ENCODE data around the gene SLC25A43. TPM values are rescaled to one million over a fixed set of nuclear protein-coding genes. Genes with fewer than 3 reads are reported as not detected.

SLC25A43 gene
- total and polyA plus RNA-seq, 2 of the 4 experiments (the other 2 are of a cell fraction), result 12.3 to 12.5 TPM

DNA sequence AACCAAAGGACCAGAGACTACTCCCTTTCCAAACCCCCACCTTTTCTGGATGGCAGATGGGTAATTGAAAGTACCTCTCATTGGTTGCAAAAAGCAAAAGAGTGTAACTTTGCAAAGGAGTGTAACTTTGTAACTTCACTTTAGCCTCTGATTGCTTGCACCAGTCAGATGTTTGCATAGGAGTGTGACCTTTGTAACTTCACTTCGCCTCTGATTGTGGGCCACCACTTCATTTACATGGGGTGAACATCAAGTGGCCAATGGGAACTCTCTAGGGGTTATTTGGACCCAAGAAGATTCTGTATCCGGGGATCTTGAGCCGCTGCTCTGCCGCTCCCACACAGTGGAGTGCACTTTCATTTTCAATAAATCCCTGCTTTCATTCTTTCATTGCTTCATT, 9.9 kb upstream of the SLC25A43 start:
- Histone ChIP-seq H4K20me1 (ENCODE audit: insufficient read depth, low read length) (no peaks in the 10 kb centered on the region), H3K14ac (replicated peaks; ENCODE audit: low read depth, low read length) (no peak overlapping the region), H3K9me3 (ENCODE audit: control insufficient read depth, insufficient read depth, low read length) (no peaks in the 10 kb centered on the region), H3K23ac (ENCODE audit: low read depth, low read length) (no peak overlapping the region), H3K56ac (ENCODE audit: extremely low read depth, insufficient read depth, low read length) (no peak overlapping the region), H3K79me1 (ENCODE audit: low read depth in 1 of 2, low read length in 2 of 2) (no peaks in the 10 kb centered on the region), H2BK120ac (ENCODE audit: low read depth, low read length) (no peak overlapping the region), H2BK15ac (ENCODE audit: low read depth, low read length) (no peak overlapping the region), H3K4ac (ENCODE audit: low read depth, low read length) (no peak overlapping the region), H3K27ac (ENCODE audit: insufficient read depth, low read length) (no peak overlapping the region), H3K36me3 (ENCODE audit: control insufficient read depth, insufficient read depth, low read length) (no peaks in the 10 kb centered on the region), H3K9me1 (ENCODE audit: insufficient read depth, low read length) (no peaks in the 10 kb centered on the region), H3K18ac (ENCODE audit: low read depth, low read length) (no peak overlapping the region), H3K4me1 (ENCODE audit: control insufficient read depth, insufficient read depth, low read length) (no peaks in the 10 kb centered on the region), H4K91ac (ENCODE audit: insufficient read depth, low read depth, low read length) (no peak overlapping the region), H2AFZ (replicated peaks; ENCODE audit: low read length, poor library complexity) (no peak overlapping the region), H3K27me3 (ENCODE audit: control insufficient read depth, insufficient read depth, low read length) (no peaks in the 10 kb centered on the region; the same call in 1 of the 2 replicates), H2AK5ac (ENCODE audit: low read depth, low read length) (no peak overlapping the region), H2BK20ac (ENCODE audit: low read depth, low read length) (no peak overlapping the region), H3K4me3 (ENCODE audit: insufficient read depth, low read depth, low read length) (no peak overlapping the region), H3K9ac (ENCODE audit: low read depth, low read length) (no peak overlapping the region), H2BK5ac (ENCODE audit: low read depth, low read length, poor library complexity, severe bottlenecking) (no peak overlapping the region), H4K8ac (ENCODE audit: low read depth in 2 of 2, low read length in 2 of 2) (no peak overlapping the region), H2AK9ac (replicated peaks; ENCODE audit: low read depth, low read length, poor library complexity) (no peak overlapping the region), H4K5ac (ENCODE audit: low read depth, low read length) (no peak overlapping the region), H3K4me2 (ENCODE audit: low read depth, low read length) (no peak overlapping the region)
- ChIA-PET CTCF (interaction anchor here (0.9 kb wide), 1 partner anchor 19 kb away, joined by 4 read pairs; no protein-coding TSS in a partner anchor), POLR2A (ENCODE audit: unreplicated experiment) (interaction anchor here (0.5 kb wide), 1 partner anchor 332 kb away, joined by 14 read pairs; no protein-coding TSS in a partner anchor)
- DNase-seq, result no peak
- no peak for ATAC-seq (ENCODE audit: low read depth)
- no TSS peak for BruUV-seq (replicated peaks)
- TF ChIP-seq FOS (IDR thresholded peaks at IDR 0.05; ENCODE audit: low read depth, low read length) (no peak), MXI1 (IDR thresholded peaks at IDR 0.05; ENCODE audit: borderline replicate concordance, low read depth, low read length) (no peak), CHD1 (IDR thresholded peaks at IDR 0.05; ENCODE audit: low read depth, low read length) (no peak), MAZ (IDR thresholded peaks at IDR 0.05; ENCODE audit: borderline replicate concordance, low read depth, low read length) (no peak), NFE2L2 (IDR thresholded peaks at IDR 0.05; ENCODE audit: low read depth, low read length) (no peak), RAD21 (IDR thresholded peaks at IDR 0.05; ENCODE audit: low read length) (no peak), RFX5 (IDR thresholded peaks at IDR 0.05; ENCODE audit: low read depth, low read length) (no peak), CEBPB (IDR thresholded peaks at IDR 0.05; ENCODE audit: low read depth, low read length) (no peak), POLR2A (IDR thresholded peaks at IDR 0.05; ENCODE audit: low read depth, low read length) (no peak)
- TF ChIP-seq, protein P1, sequence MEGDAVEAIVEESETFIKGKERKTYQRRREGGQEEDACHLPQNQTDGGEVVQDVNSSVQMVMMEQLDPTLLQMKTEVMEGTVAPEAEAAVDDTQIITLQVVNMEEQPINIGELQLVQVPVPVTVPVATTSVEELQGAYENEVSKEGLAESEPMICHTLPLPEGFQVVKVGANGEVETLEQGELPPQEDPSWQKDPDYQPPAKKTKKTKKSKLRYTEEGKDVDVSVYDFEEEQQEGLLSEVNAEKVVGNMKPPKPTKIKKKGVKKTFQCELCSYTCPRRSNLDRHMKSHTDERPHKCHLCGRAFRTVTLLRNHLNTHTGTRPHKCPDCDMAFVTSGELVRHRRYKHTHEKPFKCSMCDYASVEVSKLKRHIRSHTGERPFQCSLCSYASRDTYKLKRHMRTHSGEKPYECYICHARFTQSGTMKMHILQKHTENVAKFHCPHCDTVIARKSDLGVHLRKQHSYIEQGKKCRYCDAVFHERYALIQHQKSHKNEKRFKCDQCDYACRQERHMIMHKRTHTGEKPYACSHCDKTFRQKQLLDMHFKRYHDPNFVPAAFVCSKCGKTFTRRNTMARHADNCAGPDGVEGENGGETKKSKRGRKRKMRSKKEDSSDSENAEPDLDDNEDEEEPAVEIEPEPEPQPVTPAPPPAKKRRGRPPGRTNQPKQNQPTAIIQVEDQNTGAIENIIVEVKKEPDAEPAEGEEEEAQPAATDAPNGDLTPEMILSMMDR (conservative IDR thresholded peaks at IDR 0.05; ENCODE audit: low read depth, low read length), result no peak
- dilution Hi-C loops (cut with HindIII; ENCODE audit: low sequenced_read_pairs, unreplicated experiment) (no loop called here), in situ Hi-C loops (cut with MboI; ENCODE audit: low sequenced_read_pairs) (no loop called here), intact Hi-C loops (cut with micrococcal nuclease) (no loop called here)
- WGBS, 2 experiments (ENCODE audit: extremely low coverage in 2 of 2, insufficient read length in 1 of 2), result no CpG with 5 or more reads among the region's 4 CpGs
